Measurements from ENCODE around the gene ATXN7L1. TPM values are rescaled to one million over a fixed set of nuclear protein-coding genes. Genes with fewer than 3 reads are reported as not detected.

Gene ATXN7L1
- total RNA-seq, 4 donors from 2014 or later = 5.9 to 21.2 (median 7.7) TPM

- WGBS, 2 donors (ENCODE audit: low coverage in 1 of 2) = 18 to 20% methylated on average over 1 to 3 of the region's 4 CpGs
- no peak overlapping the region for H3K27ac ChIP-seq
- no peak for TF ChIP-seq POLR2A (IDR thresholded peaks at IDR 0.05)
- TF ChIP-seq EP300 (IDR thresholded peaks at IDR 0.05) = no peak
- TF ChIP-seq POLR2AphosphoS5 (IDR thresholded peaks at IDR 0.05) = no peak
- no peak for TF ChIP-seq CTCF (IDR thresholded peaks at IDR 0.05)
- no peaks in the 10 kb centered on the region for H3K9me3 ChIP-seq
- H3K4me1 ChIP-seq = peaks cover 0 to 13% (median 0%) of the 10 kb centered on the region in 3 donors
- no peaks in the 10 kb centered on the region for H3K27me3 ChIP-seq
- no peak for ATAC-seq
- H3K4me3 ChIP-seq = no peak overlapping the region
- H3K36me3 ChIP-seq = no peaks in the 10 kb centered on the region
Measured at GRCh38 chr7:105718511-105718925, 157.9 kb downstream of the ATXN7L1 start.

GRCh38 chr7:105715528-105715927 lies 160.9 kb downstream of the ATXN7L1 start:
- Histone ChIP-seq H3K27me3 (no peaks in the 10 kb centered on the region), H3K36me3 (peaks cover 0 to 4% of the 10 kb centered on the region in 2 donors), H3K27ac (no peak overlapping the region), H3K9me3 (peaks cover 0 to 13% (median 0%) of the 10 kb centered on the region in 3 donors), H3K4me1 (peaks cover 0 to 13% (median 0%) of the 10 kb centered on the region in 3 donors), H3K4me3 (no peak overlapping the region)
- TF ChIP-seq POLR2A (IDR thresholded peaks at IDR 0.05) (no peak), CTCF (IDR thresholded peaks at IDR 0.05) (no peak), EP300 (IDR thresholded peaks at IDR 0.05) (no peak), POLR2AphosphoS5 (IDR thresholded peaks at IDR 0.05) (no peak)
- no peak for ATAC-seq

- Histone ChIP-seq H3K27ac (no peak overlapping the region), H3K9me3 (peaks cover 0 to 13% (median 0%) of the 10 kb centered on the region in 3 donors), H3K27me3 (no peaks in the 10 kb centered on the region), H3K36me3 (peaks cover 0 to 4% of the 10 kb centered on the region in 2 donors), H3K4me3 (no peak overlapping the region), H3K4me1 (peaks cover 0 to 6% (median 0%) of the 10 kb centered on the region in 3 donors)
- TF ChIP-seq POLR2AphosphoS5 (IDR thresholded peaks at IDR 0.05) (no peak), EP300 (IDR thresholded peaks at IDR 0.05) (no peak), POLR2A (IDR thresholded peaks at IDR 0.05) (no peak), CTCF (IDR thresholded peaks at IDR 0.05) (no peak)
- 22 to 75% methylated on average over 2 of the region's 6 CpGs for WGBS, 2 donors (ENCODE audit: low coverage in 1 of 2)
- ATAC-seq = no peak
Measured at GRCh38 chr7:105713488-105714465, 162.6 kb downstream of the ATXN7L1 start.

GRCh38 chr7:105712877-105713276 lies 163.5 kb downstream of the ATXN7L1 start:
- no peak overlapping the region for H3K4me3 ChIP-seq
- H3K27me3 ChIP-seq = no peaks in the 10 kb centered on the region
- TF ChIP-seq CTCF (IDR thresholded peaks at IDR 0.05) (no peak), POLR2A (IDR thresholded peaks at IDR 0.05) (no peak), POLR2AphosphoS5 (IDR thresholded peaks at IDR 0.05) (no peak), EP300 (IDR thresholded peaks at IDR 0.05) (no peak)

More at GRCh38 chr7:105712877-105713276, 163.5 kb downstream of the ATXN7L1 start:
- no peak for ATAC-seq
- H3K9me3 ChIP-seq = peaks cover 0 to 13% (median 0%) of the 10 kb centered on the region in 3 donors
- H3K36me3 ChIP-seq = peaks cover 0 to 6% of the 10 kb centered on the region in 2 donors
- H3K4me1 ChIP-seq = no peaks in the 10 kb centered on the region
- H3K27ac ChIP-seq = no peak overlapping the region
- 74 to 83% methylated on average over 1 to 3 of the region's 3 CpGs for WGBS, 2 donors (ENCODE audit: low coverage in 1 of 2)

All from gastroesophageal sphincter (tissue), 4 donors.